Measurements from ENCODE around the gene ZNF560.

The ZNF560 gene

GRCh38 chr19:9507285-9507684 is 8.9 kb upstream of the ZNF560 start:
- no peak overlapping the region for H3K9ac ChIP-seq (ENCODE audit: low read depth, low read length)
- H3K27me3 ChIP-seq (ENCODE audit: control insufficient read depth, insufficient read depth, low read length): no peaks in the 10 kb centered on the region
- peaks cover 83% of the 10 kb centered on the region for H3K9me3 ChIP-seq (ENCODE audit: control insufficient read depth, insufficient read depth, low read length)
- no peak overlapping the region; the same call in 1 of the 2 replicates for H3K4me3 ChIP-seq (ENCODE audit: low read depth, low read length)
- no peak overlapping the region for H3K27ac ChIP-seq (ENCODE audit: low read depth, low read length)
- H3K4me1 ChIP-seq (ENCODE audit: control insufficient read depth, insufficient read depth, low read length): no peaks in the 10 kb centered on the region
- no peaks in the 10 kb centered on the region for H3K36me3 ChIP-seq (ENCODE audit: control insufficient read depth, insufficient read depth, low read length)

GRCh38 chr19:9500796-9501195 is 2.4 kb upstream of the ZNF560 start:
- Histone ChIP-seq H3K27me3 (ENCODE audit: control insufficient read depth, insufficient read depth, low read length) (no peaks in the 10 kb centered on the region), H3K36me3 (ENCODE audit: control insufficient read depth, insufficient read depth, low read length) (no peaks in the 10 kb centered on the region), H3K4me1 (ENCODE audit: control insufficient read depth, insufficient read depth, low read length) (no peaks in the 10 kb centered on the region), H3K9me3 (ENCODE audit: control insufficient read depth, insufficient read depth, low read length) (peaks cover 70% of the 10 kb centered on the region), H3K27ac (ENCODE audit: low read depth, low read length) (no peak overlapping the region), H3K4me3 (ENCODE audit: low read depth, low read length) (no peak overlapping the region), H3K9ac (ENCODE audit: low read depth, low read length) (no peak overlapping the region)

GRCh38 chr19:9494096-9494495 is 4.3 kb downstream of the ZNF560 start:
- no peak overlapping the region for H3K27ac ChIP-seq (ENCODE audit: low read depth, low read length)
- H3K9me3 ChIP-seq (ENCODE audit: control insufficient read depth, insufficient read depth, low read length): peaks cover 76% of the 10 kb centered on the region
- no peak overlapping the region for H3K4me3 ChIP-seq (ENCODE audit: low read depth, low read length)
- H3K4me1 ChIP-seq (ENCODE audit: control insufficient read depth, insufficient read depth, low read length): no peaks in the 10 kb centered on the region
- H3K36me3 ChIP-seq (ENCODE audit: control insufficient read depth, insufficient read depth, low read length): no peaks in the 10 kb centered on the region; the same call in 1 of the 2 replicates
- H3K27me3 ChIP-seq (ENCODE audit: control insufficient read depth, insufficient read depth, low read length): no peaks in the 10 kb centered on the region
- no peak overlapping the region for H3K9ac ChIP-seq (ENCODE audit: low read depth, low read length)

GRCh38 chr19:9487016-9487415 is 11.4 kb downstream of the ZNF560 start:
- Histone ChIP-seq H3K9me3 (ENCODE audit: control insufficient read depth, insufficient read depth, low read length) (peaks cover 64% of the 10 kb centered on the region), H3K4me1 (ENCODE audit: control insufficient read depth, insufficient read depth, low read length) (no peaks in the 10 kb centered on the region), H3K9ac (ENCODE audit: low read depth, low read length) (no peak overlapping the region), H3K27me3 (ENCODE audit: control insufficient read depth, insufficient read depth, low read length) (no peaks in the 10 kb centered on the region), H3K27ac (ENCODE audit: low read depth, low read length) (no peak overlapping the region), H3K36me3 (ENCODE audit: control insufficient read depth, insufficient read depth, low read length) (peaks cover 8% of the 10 kb centered on the region; the same call in 1 of the 2 replicates), H3K4me3 (ENCODE audit: low read depth, low read length) (no peak overlapping the region)

- Histone ChIP-seq H3K36me3 (ENCODE audit: control insufficient read depth, insufficient read depth, low read length) (peaks cover 8% of the 10 kb centered on the region; the same call in 1 of the 2 replicates), H3K27ac (ENCODE audit: low read depth, low read length) (no peak overlapping the region), H3K4me1 (ENCODE audit: control insufficient read depth, insufficient read depth, low read length) (no peaks in the 10 kb centered on the region), H3K9ac (ENCODE audit: low read depth, low read length) (no peak overlapping the region), H3K4me3 (ENCODE audit: low read depth, low read length) (no peak overlapping the region), H3K9me3 (ENCODE audit: control insufficient read depth, insufficient read depth, low read length) (peaks cover 63% of the 10 kb centered on the region), H3K27me3 (ENCODE audit: control insufficient read depth, insufficient read depth, low read length) (no peaks in the 10 kb centered on the region)
Measured at GRCh38 chr19:9485140-9485539, 13.3 kb downstream of the ZNF560 start.

GRCh38 chr19:9474975-9475374 is 23.4 kb downstream of the ZNF560 start:
- Histone ChIP-seq H3K4me1 (ENCODE audit: control insufficient read depth, insufficient read depth, low read length) (no peaks in the 10 kb centered on the region), H3K4me3 (ENCODE audit: low read depth, low read length) (no peak overlapping the region), H3K27ac (ENCODE audit: low read depth, low read length) (no peak overlapping the region), H3K9ac (ENCODE audit: low read depth, low read length) (no peak overlapping the region), H3K9me3 (ENCODE audit: control insufficient read depth, insufficient read depth, low read length) (peaks cover 97% of the 10 kb centered on the region), H3K36me3 (ENCODE audit: control insufficient read depth, insufficient read depth, low read length) (peaks cover 37% of the 10 kb centered on the region), H3K27me3 (ENCODE audit: control insufficient read depth, insufficient read depth, low read length) (no peaks in the 10 kb centered on the region)

GRCh38 chr19:9467161-9467560 is 31.3 kb downstream of the ZNF560 start:
- Histone ChIP-seq H3K4me3 (ENCODE audit: low read depth, low read length) (no peak overlapping the region), H3K4me1 (ENCODE audit: control insufficient read depth, insufficient read depth, low read length) (no peaks in the 10 kb centered on the region), H3K27ac (ENCODE audit: low read depth, low read length) (no peak overlapping the region), H3K36me3 (ENCODE audit: control insufficient read depth, insufficient read depth, low read length) (peaks cover 46% of the 10 kb centered on the region), H3K9me3 (ENCODE audit: control insufficient read depth, insufficient read depth, low read length) (peaks cover 98% of the 10 kb centered on the region), H3K27me3 (ENCODE audit: control insufficient read depth, insufficient read depth, low read length) (no peaks in the 10 kb centered on the region), H3K9ac (ENCODE audit: low read depth, low read length) (no peak overlapping the region)

GRCh38 chr19:9461938-9462337 is 36.5 kb downstream of the ZNF560 start:
- H3K9ac ChIP-seq (ENCODE audit: low read depth, low read length): no peak overlapping the region
- H3K4me1 ChIP-seq (ENCODE audit: control insufficient read depth, insufficient read depth, low read length): no peaks in the 10 kb centered on the region
- peaks cover 96% of the 10 kb centered on the region for H3K9me3 ChIP-seq (ENCODE audit: control insufficient read depth, insufficient read depth, low read length)
- H3K4me3 ChIP-seq (ENCODE audit: low read depth, low read length): no peak overlapping the region
- H3K27me3 ChIP-seq (ENCODE audit: control insufficient read depth, insufficient read depth, low read length): no peaks in the 10 kb centered on the region
- H3K36me3 ChIP-seq (ENCODE audit: control insufficient read depth, insufficient read depth, low read length): peaks cover 8% of the 10 kb centered on the region
- no peak overlapping the region for H3K27ac ChIP-seq (ENCODE audit: low read depth, low read length)

- Histone ChIP-seq H3K36me3 (ENCODE audit: control insufficient read depth, insufficient read depth, low read length) (no peaks in the 10 kb centered on the region), H3K9me3 (ENCODE audit: control insufficient read depth, insufficient read depth, low read length) (peaks cover 92% of the 10 kb centered on the region), H3K27ac (ENCODE audit: low read depth, low read length) (no peak overlapping the region), H3K4me3 (ENCODE audit: low read depth, low read length) (no peak overlapping the region), H3K27me3 (ENCODE audit: control insufficient read depth, insufficient read depth, low read length) (no peaks in the 10 kb centered on the region), H3K4me1 (ENCODE audit: control insufficient read depth, insufficient read depth, low read length) (no peaks in the 10 kb centered on the region), H3K9ac (ENCODE audit: low read depth, low read length) (no peak overlapping the region)
Measured at GRCh38 chr19:9456018-9456689, 42.3 kb downstream of the ZNF560 start.

- Histone ChIP-seq H3K36me3 (ENCODE audit: control insufficient read depth, insufficient read depth, low read length) (no peaks in the 10 kb centered on the region), H3K4me3 (ENCODE audit: low read depth, low read length) (no peak overlapping the region), H3K27me3 (ENCODE audit: control insufficient read depth, insufficient read depth, low read length) (no peaks in the 10 kb centered on the region), H3K9ac (ENCODE audit: low read depth, low read length) (no peak overlapping the region), H3K4me1 (ENCODE audit: control insufficient read depth, insufficient read depth, low read length) (no peaks in the 10 kb centered on the region), H3K9me3 (ENCODE audit: control insufficient read depth, insufficient read depth, low read length) (peaks cover 95% of the 10 kb centered on the region), H3K27ac (ENCODE audit: low read depth, low read length) (no peak overlapping the region)
Measured at GRCh38 chr19:9453953-9454352, 44.5 kb downstream of the ZNF560 start.

GRCh38 chr19:9445037-9445436 is 53.4 kb downstream of the ZNF560 start:
- no peaks in the 10 kb centered on the region for H3K4me1 ChIP-seq (ENCODE audit: control insufficient read depth, insufficient read depth, low read length)
- peaks cover 78% of the 10 kb centered on the region for H3K9me3 ChIP-seq (ENCODE audit: control insufficient read depth, insufficient read depth, low read length)
- H3K4me3 ChIP-seq (ENCODE audit: low read depth, low read length): no peak overlapping the region
- H3K9ac ChIP-seq (ENCODE audit: low read depth, low read length): no peak overlapping the region
- no peak overlapping the region for H3K27ac ChIP-seq (ENCODE audit: low read depth, low read length)
- H3K27me3 ChIP-seq (ENCODE audit: control insufficient read depth, insufficient read depth, low read length): no peaks in the 10 kb centered on the region
- no peaks in the 10 kb centered on the region for H3K36me3 ChIP-seq (ENCODE audit: control insufficient read depth, insufficient read depth, low read length)

All from HUES48 (cell line).